ENCODE results near the gene PSAP. TPM values are rescaled to one million over a fixed set of nuclear protein-coding genes. Genes with fewer than 3 reads are reported as not detected.

Gene PSAP
- total RNA-seq, 1 experiment from 2014 or later: 490 TPM

GRCh38 chr10:71769279-71769823 is 81.7 kb downstream of the PSAP start:
- DNase-seq (ENCODE audit: low spot score): no peak

- no peak for DNase-seq (ENCODE audit: low spot score)
Measured at GRCh38 chr10:71767420-71768035, 83.5 kb downstream of the PSAP start.

GRCh38 chr10:71766717-71767419 is 84.2 kb downstream of the PSAP start:
- peak; percentile 88 for DNase-seq (ENCODE audit: low spot score)

Other genes starting within 250 kb of the PSAP start
- not detected in 2 replicates for gene C10orf105, start 131.5 kb downstream of the PSAP start, total RNA-seq (2014; rRNA removed; shearing (Covaris generic))
- 0.81 and 1.0 TPM in 2 replicates for gene VSIR, start 77.7 kb downstream of the PSAP start, total RNA-seq (2014; rRNA removed; shearing (Covaris generic))
- gene CHST3, start 113.1 kb upstream of the PSAP start, total RNA-seq (2014; rRNA removed; shearing (Covaris generic)): 4.0 and 4.3 TPM in 2 replicates
- gene SPOCK2, start 237.3 kb upstream of the PSAP start, total RNA-seq (2014; rRNA removed; shearing (Covaris generic)): 0.27 and 0.29 TPM in 2 replicates

Data from H4 (cell line).